ENCODE measurements around the gene A1CF.

GRCh38 chr10:50931948-50932431 is 46.6 kb upstream of the A1CF start:
- TF ChIP-seq CTCF (IDR thresholded peaks at IDR 0.05) (no peak), REST (IDR thresholded peaks at IDR 0.05; ENCODE audit: insufficient read depth in 1 of 2, low read depth in 2 of 2, low read length in 1 of 2) (no peak), POLR2AphosphoS5 (IDR thresholded peaks at IDR 0.05; ENCODE audit: low read depth, low read length) (no peak), SIN3A (IDR thresholded peaks at IDR 0.05; ENCODE audit: borderline replicate concordance, insufficient read depth, low read depth, low read length) (no peak)

Measured in Panc1 (cell line).